ENCODE data around the gene NAV2.

NAV2 gene

GRCh38 chr11:19842505-19842904, 129.9 kb downstream of the NAV2 start:
- TF ChIP-seq CTCF (IDR thresholded peaks at IDR 0.05; ENCODE audit: low read depth, low read length) = no peak
- DNase-seq (ENCODE audit: extremely low read depth, low read depth) = no peak

GRCh38 chr11:19843079-19843478, 130.4 kb downstream of the NAV2 start:
- DNase-seq (ENCODE audit: extremely low read depth, low read depth) = no peak
- no peak for TF ChIP-seq CTCF (IDR thresholded peaks at IDR 0.05; ENCODE audit: low read depth, low read length)

GRCh38 chr11:19844012-19844411, 131.4 kb downstream of the NAV2 start:
- TF ChIP-seq CTCF (IDR thresholded peaks at IDR 0.05; ENCODE audit: low read depth, low read length) = no peak
- no peak for DNase-seq (ENCODE audit: extremely low read depth, low read depth)

GRCh38 chr11:19844806-19845205, 132.2 kb downstream of the NAV2 start:
- DNase-seq (ENCODE audit: extremely low read depth, low read depth) = no peak
- TF ChIP-seq CTCF (IDR thresholded peaks at IDR 0.05; ENCODE audit: low read depth, low read length) = no peak

- no peak for TF ChIP-seq CTCF (IDR thresholded peaks at IDR 0.05; ENCODE audit: low read depth, low read length)
- DNase-seq (ENCODE audit: extremely low read depth, low read depth) = no peak
These were observed 133.0 kb downstream of the NAV2 start for GRCh38 chr11:19845626-19846025.

- TF ChIP-seq CTCF (IDR thresholded peaks at IDR 0.05; ENCODE audit: low read depth, low read length) = no peak
- DNase-seq (ENCODE audit: extremely low read depth, low read depth) = no peak
These were observed 134.1 kb downstream of the NAV2 start for GRCh38 chr11:19846654-19847305.

GRCh38 chr11:19848219-19848618, 135.6 kb downstream of the NAV2 start:
- TF ChIP-seq CTCF (IDR thresholded peaks at IDR 0.05; ENCODE audit: low read depth, low read length) = no peak
- DNase-seq (ENCODE audit: extremely low read depth, low read depth) = no peak

All from AG09319 (cell line).